SK-N-SH treated with all-trans-retinoic acid at 6 μM for 48 hours (cell line): Measurements from ENCODE around the gene CAV1.
"Not testable (repeated sequence)": the region's sequence is repeated elsewhere in the genome, so short reads cannot be mapped to it uniquely, and the experiment has no call there.

Experiments used
- ATAC-seq: fragments of 200-7000 bp; cut with Tn5 transposase; 3 replicates; pipeline ENCODE4 v1.9.1; 2020; ENCODE audit warnings: mild to moderate bottlenecking, moderate library complexity
- ARNTL ChIP-seq: fragments of 450-650 bp; formaldehyde crosslinking; IDR thresholded peaks from 2 replicates; pipeline ENCODE4 v1.5.0; 2020; ENCODE audit warnings: low read depth, mild to moderate bottlenecking, moderate library complexity, borderline replicate concordance
- BACH2 ChIP-seq: fragments of 250-450 bp; sonication (Bioruptor Pico); IDR thresholded peaks from 2 replicates; pipeline ENCODE4 v1.9.0; 2021; ENCODE audit warnings: mild to moderate bottlenecking, borderline replicate concordance
- CREB5 ChIP-seq: fragments of 250-450 bp; sonication (Bioruptor Pico); IDR thresholded peaks from 2 replicates; pipeline ENCODE4 v1.5.1; 2020; ENCODE audit warnings: low read depth, mild to moderate bottlenecking, moderate library complexity
- CSDC2 ChIP-seq: fragments of 250-450 bp; sonication (Bioruptor Pico); IDR thresholded peaks from 2 replicates; pipeline ENCODE4 v1.5.0; 2020; ENCODE audit warnings: mild to moderate bottlenecking, moderate library complexity
- ESRRG ChIP-seq: fragments of 250-450 bp; sonication (Bioruptor Pico); IDR thresholded peaks from 2 replicates; pipeline ENCODE4 v1.6.1; 2021; ENCODE audit warnings: mild to moderate bottlenecking
- GLIS3 ChIP-seq: fragments of 250-450 bp; sonication (Bioruptor Pico); IDR thresholded peaks from 2 replicates; pipeline ENCODE4 v1.5.0; 2020; ENCODE audit warnings: mild to moderate bottlenecking, moderate library complexity
- ISL1 ChIP-seq: fragments of 250-450 bp; sonication (Bioruptor Pico); IDR thresholded peaks from 2 replicates; pipeline ENCODE4 v2.1.2; 2022; ENCODE audit warnings: mild to moderate bottlenecking, moderate library complexity
- OSR1 ChIP-seq: fragments of 250-450 bp; sonication (Bioruptor Pico); IDR thresholded peaks from 2 replicates; pipeline ENCODE4 v1.8.0; 2022; ENCODE audit warnings: moderate library complexity, mild to moderate bottlenecking, inconsistent platforms
- PATZ1 ChIP-seq: fragments of 250-450 bp; sonication (Bioruptor Pico); IDR thresholded peaks from 2 replicates; pipeline ENCODE4 v1.8.0; 2020; ENCODE audit warnings: mild to moderate bottlenecking, moderate library complexity, borderline replicate concordance
- POU6F1 ChIP-seq: fragments of 250-450 bp; sonication (Bioruptor Pico); IDR thresholded peaks from 2 replicates; pipeline ENCODE4 v1.8.0; 2021; ENCODE audit warnings: low read depth, mild to moderate bottlenecking, moderate library complexity, borderline replicate concordance
- PPARA ChIP-seq: fragments of 250-450 bp; sonication (Bioruptor Pico); IDR thresholded peaks from 2 replicates; pipeline ENCODE4 v1.5.0; 2020; ENCODE audit warnings: mild to moderate bottlenecking, borderline replicate concordance
- RARB ChIP-seq: fragments of 250-450 bp; sonication (Bioruptor Pico); IDR thresholded peaks from 2 replicates; pipeline ENCODE4 v1.8.0; 2021; ENCODE audit warnings: mild to moderate bottlenecking, moderate library complexity
- TCF4 ChIP-seq: fragments of 250-450 bp; sonication (Bioruptor Pico); IDR thresholded peaks from 2 replicates; pipeline ENCODE4 v1.8.0; 2021; ENCODE audit warnings: mild to moderate bottlenecking, moderate library complexity, borderline replicate concordance
- TOX ChIP-seq: fragments of 250-450 bp; sonication (Bioruptor Pico); IDR thresholded peaks from 2 replicates; pipeline ENCODE4 v1.8.0; 2021; ENCODE audit warnings: mild to moderate bottlenecking, moderate library complexity, borderline replicate concordance
- ZC3H10 ChIP-seq: fragments of 250-450 bp; sonication (Bioruptor Pico); IDR thresholded peaks from 2 replicates; pipeline ENCODE4 v1.5.1; 2021; ENCODE audit warnings: mild to moderate bottlenecking, moderate library complexity
- ZFP30 ChIP-seq: fragments of 450-650 bp; formaldehyde crosslinking; IDR thresholded peaks from 2 replicates; pipeline ENCODE4 v1.5.0; 2022; ENCODE audit warnings: mild to moderate bottlenecking, moderate library complexity
- ZNF565 ChIP-seq: fragments of 450-650 bp; formaldehyde crosslinking; conservative IDR thresholded peaks from 2 replicates; pipeline ENCODE4 v1.5.0; 2020; ENCODE audit warnings: low read depth, mild to moderate bottlenecking, moderate library complexity
- ZNF70 ChIP-seq: fragments of 450-650 bp; formaldehyde crosslinking; IDR thresholded peaks from 2 replicates; pipeline ENCODE4 v1.5.0; 2020; ENCODE audit warnings: mild to moderate bottlenecking, moderate library complexity
- ZNF8 ChIP-seq: fragments of 450-650 bp; formaldehyde crosslinking; IDR thresholded peaks from 2 replicates; pipeline ENCODE4 v1.5.0; 2020; ENCODE audit warnings: mild to moderate bottlenecking, moderate library complexity

The CAV1 gene

GRCh38 chr7:116524609-116525297, at the start of gene CAV1:
TSS of gene CAV1 (plus strand) at chr7:116525036. CDS start at chr7:116525063, 27 bp downstream.
- peak; percentile 75 for ATAC-seq
- TF ChIP-seq ZNF8 (CRISPR knock-in tag) (no peak), OSR1 (no peak), ZNF70 (CRISPR knock-in tag) (no peak), TOX (no peak), CREB5 (CRISPR knock-in tag) (no peak), CSDC2 (CRISPR knock-in tag) (no peak), ISL1 (no peak)

- TF ChIP-seq CREB5 (CRISPR knock-in tag): no peak
- no peak for TF ChIP-seq ZNF8 (CRISPR knock-in tag)
- no peak for TF ChIP-seq GLIS3 (CRISPR knock-in tag)
- TF ChIP-seq ESRRG (CRISPR knock-in tag): no peak
- no peak for TF ChIP-seq TOX
- TF ChIP-seq ZNF70 (CRISPR knock-in tag): no peak
- no peak for TF ChIP-seq POU6F1 (CRISPR knock-in tag)
- no peak for TF ChIP-seq CSDC2 (CRISPR knock-in tag)
- no peak for TF ChIP-seq OSR1
- TF ChIP-seq ZC3H10: no peak
- TF ChIP-seq TCF4 (CRISPR knock-in tag): no peak
- no peak for TF ChIP-seq RARB (CRISPR knock-in tag)
- no peak for TF ChIP-seq ARNTL (CRISPR knock-in tag)
- TF ChIP-seq PPARA: no peak
- no peak for TF ChIP-seq ZFP30
- no peak for TF ChIP-seq ISL1
- no peak for TF ChIP-seq PATZ1 (CRISPR knock-in tag)
- TF ChIP-seq BACH2 (CRISPR knock-in tag): no peak
- peak; percentile 46; the same call in 2 of the 3 replicates for ATAC-seq
These were observed 47.2 kb upstream of the CAV1 start for GRCh38 chr7:116477625-116478024.

- TF ChIP-seq POU6F1 (CRISPR knock-in tag) (no peak), ZNF565 (no peak)
- TF ChIP-seq, all 23 proteins: peak for 0
- peak; percentile 9; the same call in 2 of the 3 replicates for ATAC-seq
These were observed 46.0 kb upstream of the CAV1 start for GRCh38 chr7:116478834-116479233.

GRCh38 chr7:116483271-116483942, 41.4 kb upstream of the CAV1 start:
- ATAC-seq: peak; percentile 70
- TF ChIP-seq CSDC2 (CRISPR knock-in tag) (no peak), ISL1 (no peak), OSR1 (no peak), CREB5 (CRISPR knock-in tag) (no peak), ARNTL (CRISPR knock-in tag) (no peak), PATZ1 (CRISPR knock-in tag) (no peak), ZNF565 (no peak)

- ATAC-seq: not testable (repeated sequence)
These were observed 40.4 kb upstream of the CAV1 start for GRCh38 chr7:116484389-116484788.
